Esophagus squamous epithelium (tissue), 4 donors: Measurements from ENCODE around the gene ZNF407.
"Not testable (repeated sequence)": the region's sequence is repeated elsewhere in the genome, so short reads cannot be mapped to it uniquely, and the experiment has no call there.

Source experiments
- CTCF ChIP-seq, 6 experiments: fragments of 450-650 bp in 4 of 6; fragments of 200-600 bp in 2 of 6; sonication (generic) in 2 of 6; IDR thresholded peaks; one replicate each; pipeline ENCODE4 v1.5.1; 2016 to 2019; ENCODE audit warnings: antibody characterized with exemption in 6 of 6, mild to moderate bottlenecking in 4 of 6, moderate library complexity in 4 of 6
- POLR2A ChIP-seq, 4 donors: fragments of 450-650 bp; IDR thresholded peaks; one replicate each; pipeline ENCODE4 v1.6.1; 2017; ENCODE audit warnings: antibody characterized with exemption in 4 of 4, mild to moderate bottlenecking in 4 of 4, moderate library complexity in 3 of 4

- TF ChIP-seq CTCF, POLR2A (IDR thresholded peaks at IDR 0.05): not testable (repeated sequence)
These were observed 32.5 kb upstream of the ZNF407 start for GRCh38 chr18:74565164-74565563.
